OCI-LY7 (cell line): Measurements from ENCODE around the gene CCR5. TPM values are rescaled to one million over a fixed set of nuclear protein-coding genes. Genes with fewer than 3 reads are reported as not detected.
"Not testable (repeated sequence)": the region's sequence is repeated elsewhere in the genome, so short reads cannot be mapped to it uniquely, and the experiment has no call there.

ENCODE experiments used
- BruUV-seq: library from RNA; stranded (reverse); fragments of 400-500 nt; replicated peaks from 2 replicates; lab custom pipeline; 2021; lab: Mats Ljungman, UMichigan
- CTCF ChIA-PET: fragments of 300-600 bp; sonication (Branson Sonifier 250); formaldehyde crosslinking; loops from one replicate; lab custom pipeline; 2022; ENCODE audit warnings: antibody characterized with exemption; ENCODE audit not compliant: unreplicated experiment; lab: Charles Lee
- POLR2A ChIA-PET: fragments of 300-600 bp; sonication (Branson Sonifier 250); formaldehyde crosslinking; loops from one replicate; lab custom pipeline; 2022; ENCODE audit warnings: antibody characterized with exemption; lab: Charles Lee
- DNase-seq: peaks from one replicate; pipeline ENCODE4 v3.0.0-alpha.2; 2015; ENCODE audit warnings: low spot score
- H2AFZ ChIP-seq: fragments of 200-600 bp; sonication (generic), shearing (Covaris generic); 2 replicates; pipeline ENCODE4 v1.6.1; 2014; ENCODE audit warnings: mild to moderate bottlenecking, antibody characterized with exemption, low read length, moderate library complexity
- H3K27ac ChIP-seq: fragments of 200-600 bp; sonication (generic); 2 replicates; pipeline ENCODE4 v1.5.1; 2014; ENCODE audit warnings: mixed run types, low read depth, mild to moderate bottlenecking, moderate library complexity, low read length, inconsistent platforms; ENCODE audit not compliant: poor library complexity, severe bottlenecking
- H3K36me3 ChIP-seq: fragments of 200-600 bp; sonication (generic); 2 replicates; pipeline ENCODE4 v1.6.1; 2014; ENCODE audit warnings: mild to moderate bottlenecking, antibody characterized with exemption, low read length, moderate library complexity, mixed read lengths; ENCODE audit not compliant: insufficient read depth
- H3K4me1 ChIP-seq: fragments of 200-600 bp; sonication (generic); 2 replicates; pipeline ENCODE4 v1.5.1; 2014; ENCODE audit warnings: mild to moderate bottlenecking, low read length; ENCODE audit not compliant: insufficient read depth, poor library complexity, severe bottlenecking
- H3K4me2 ChIP-seq: fragments of 200-600 bp; sonication (generic); 2 replicates; pipeline ENCODE4 v1.6.1; 2014; ENCODE audit warnings: mild to moderate bottlenecking, low read length
- H3K4me3 ChIP-seq: fragments of 200-600 bp; sonication (generic); 2 replicates; pipeline ENCODE4 v1.5.1; 2014; ENCODE audit warnings: mild to moderate bottlenecking, low read depth, low read length; ENCODE audit not compliant: poor library complexity, severe bottlenecking
- H3K79me2 ChIP-seq: fragments of 200-600 bp; sonication (generic); 2 replicates; pipeline ENCODE4 v1.6.1; 2016; ENCODE audit warnings: low read depth, mild to moderate bottlenecking, low read length, moderate library complexity, mixed read lengths; ENCODE audit not compliant: insufficient read depth
- H3K9me2 ChIP-seq: fragments of 200-600 bp; sonication (generic); 2 replicates; pipeline ENCODE4 v1.6.1; 2016; ENCODE audit warnings: mild to moderate bottlenecking, low read length, mixed read lengths; ENCODE audit not compliant: insufficient read depth
- H3K9me3 ChIP-seq: fragments of 200-600 bp; sonication (generic); 2 replicates; pipeline ENCODE4 v1.6.1; 2014; ENCODE audit warnings: mild to moderate bottlenecking, mixed run types, low read length, mixed read lengths
- H4K20me1 ChIP-seq: fragments of 200-600 bp; sonication (generic); 2 replicates; pipeline ENCODE4 v1.6.1; 2014; ENCODE audit warnings: mild to moderate bottlenecking, antibody characterized with exemption, low read length, moderate library complexity, mixed read lengths; ENCODE audit not compliant: insufficient read depth
- EZH2phosphoT487 ChIP-seq: fragments of 200-600 bp; sonication (generic); IDR thresholded peaks from 2 replicates; pipeline ENCODE4 v1.6.1; 2018; ENCODE audit warnings: low read depth, borderline replicate concordance, mild to moderate bottlenecking, mixed run types, antibody characterized with exemption, low read length, moderate library complexity, mixed read lengths
- intact Hi-C: fragments of 100-400 bp; cut with micrococcal nuclease; formaldehyde crosslinking; loops from one replicate; pipeline ENCODE4 v1.10.0; 2022; ENCODE audit not compliant: unreplicated experiment
- total RNA-seq, 2 experiments: library from RNA; depleted of rRNA in 1 of 2; stranded (reverse); fragments of >200 nt in 1 of 2; shearing (Covaris generic) in 1 of 2; gene quantifications; 2 replicates each; pipeline ENCODE4 v1.2.3, GENCODE V29; 2014 to 2022
- TF ChIP-seq, protein P1 (sequence below): fragments of 200-600 bp; sonication (generic); conservative IDR thresholded peaks from 2 replicates; pipeline ENCODE4 v1.5.1; 2014; ENCODE audit warnings: mild to moderate bottlenecking, antibody characterized with exemption, low read length, moderate library complexity, mixed read lengths

CCR5 gene
- total RNA-seq, 2 experiments from 2014 or later, result not detected

- DNase-seq, result no peak
- no TSS peak for BruUV-seq
- Histone ChIP-seq H3K9me3 (no peaks in the 10 kb centered on the region), H3K4me2 (no peak overlapping the region), H3K9me2 (no peaks in the 10 kb centered on the region), H3K27ac (no peak overlapping the region), H2AFZ (no peak overlapping the region), H3K79me2 (no peaks in the 10 kb centered on the region), H4K20me1 (no peaks in the 10 kb centered on the region), H3K36me3 (no peaks in the 10 kb centered on the region), H3K4me1 (peaks cover 8% of the 10 kb centered on the region), H3K4me3 (no peak overlapping the region)
- intact Hi-C loops, result no loop called here
- ChIA-PET CTCF (no interaction called here), POLR2A (interaction anchor here (1.3 kb wide), 1 partner anchor 9 kb away, joined by 3 read pairs; no protein-coding TSS in a partner anchor)
- TF ChIP-seq, protein P1, sequence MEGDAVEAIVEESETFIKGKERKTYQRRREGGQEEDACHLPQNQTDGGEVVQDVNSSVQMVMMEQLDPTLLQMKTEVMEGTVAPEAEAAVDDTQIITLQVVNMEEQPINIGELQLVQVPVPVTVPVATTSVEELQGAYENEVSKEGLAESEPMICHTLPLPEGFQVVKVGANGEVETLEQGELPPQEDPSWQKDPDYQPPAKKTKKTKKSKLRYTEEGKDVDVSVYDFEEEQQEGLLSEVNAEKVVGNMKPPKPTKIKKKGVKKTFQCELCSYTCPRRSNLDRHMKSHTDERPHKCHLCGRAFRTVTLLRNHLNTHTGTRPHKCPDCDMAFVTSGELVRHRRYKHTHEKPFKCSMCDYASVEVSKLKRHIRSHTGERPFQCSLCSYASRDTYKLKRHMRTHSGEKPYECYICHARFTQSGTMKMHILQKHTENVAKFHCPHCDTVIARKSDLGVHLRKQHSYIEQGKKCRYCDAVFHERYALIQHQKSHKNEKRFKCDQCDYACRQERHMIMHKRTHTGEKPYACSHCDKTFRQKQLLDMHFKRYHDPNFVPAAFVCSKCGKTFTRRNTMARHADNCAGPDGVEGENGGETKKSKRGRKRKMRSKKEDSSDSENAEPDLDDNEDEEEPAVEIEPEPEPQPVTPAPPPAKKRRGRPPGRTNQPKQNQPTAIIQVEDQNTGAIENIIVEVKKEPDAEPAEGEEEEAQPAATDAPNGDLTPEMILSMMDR, result no peak
- no peak for TF ChIP-seq EZH2phosphoT487
Observed at GRCh38 chr3:46324036-46324435, 46.7 kb upstream of the CCR5 start.

DNA sequence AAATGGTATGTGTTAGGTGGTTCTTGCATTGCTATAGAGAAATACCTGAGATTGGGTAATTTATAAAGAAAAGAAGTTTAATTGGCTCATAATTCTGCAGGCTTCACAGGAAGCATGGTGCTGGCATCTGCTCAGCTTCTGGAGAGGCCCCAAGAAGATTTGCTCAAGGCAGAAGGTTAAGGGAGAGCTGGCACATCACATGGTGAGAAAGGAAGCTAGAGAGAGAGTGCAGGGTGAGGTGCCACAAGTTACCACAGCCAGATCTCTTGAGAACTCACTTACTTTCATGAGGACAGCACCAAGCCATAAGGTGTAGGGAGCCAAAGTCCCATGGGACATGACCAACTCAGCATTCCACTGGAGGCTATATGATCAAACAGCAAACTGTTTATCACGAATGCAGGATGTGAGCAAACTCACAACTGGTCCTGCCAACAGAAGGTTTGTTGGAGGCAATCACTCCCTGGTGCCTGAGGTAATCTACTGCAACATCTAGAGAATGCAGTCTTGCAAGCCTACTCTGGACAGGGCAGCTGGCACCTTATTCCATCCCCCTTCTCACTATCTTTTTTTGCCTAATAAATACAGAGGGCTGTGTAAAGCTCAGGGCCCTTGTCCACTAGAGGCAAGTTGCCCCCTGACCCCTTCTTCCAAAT lies 45.0 kb upstream of the CCR5 start:
- no peak overlapping the region for H3K4me2 ChIP-seq
- no peak overlapping the region for H2AFZ ChIP-seq
- H3K79me2 ChIP-seq, result no peaks in the 10 kb centered on the region
- H3K4me1 ChIP-seq, result peaks cover 8% of the 10 kb centered on the region
- DNase-seq, result no peak
- no peak overlapping the region for H3K27ac ChIP-seq
- no peak for TF ChIP-seq EZH2phosphoT487
- intact Hi-C loops, result no loop called here
- no peaks in the 10 kb centered on the region for H3K36me3 ChIP-seq
- POLR2A ChIA-PET, result no interaction called here
- H4K20me1 ChIP-seq, result no peaks in the 10 kb centered on the region
- H3K9me3 ChIP-seq, result no peaks in the 10 kb centered on the region
- CTCF ChIA-PET, result no interaction called here
- BruUV-seq, result no TSS peak
- no peaks in the 10 kb centered on the region for H3K9me2 ChIP-seq
- H3K4me3 ChIP-seq, result no peak overlapping the region

DNA sequence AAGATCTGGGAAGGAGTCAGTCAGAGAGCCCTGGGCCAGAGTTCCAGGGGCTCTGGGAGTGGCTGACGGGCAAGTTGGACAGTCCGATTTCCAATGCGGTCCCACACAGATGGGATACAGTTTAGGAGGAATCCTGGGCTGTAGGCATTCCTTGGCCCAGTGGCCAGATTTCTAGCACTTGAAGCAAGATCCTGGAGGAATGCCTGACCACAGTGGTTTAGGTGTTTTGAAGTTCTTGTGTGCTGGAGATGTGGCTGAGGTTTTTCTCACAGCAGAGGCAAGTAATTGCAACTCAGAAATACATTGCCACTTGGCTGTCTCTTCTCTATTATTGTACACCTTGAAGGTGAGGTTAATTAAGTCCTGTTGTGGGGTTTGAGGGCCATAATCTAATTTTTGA lies 40.1 kb upstream of the CCR5 start:
- H4K20me1 ChIP-seq, H3K4me3 ChIP-seq, H3K4me1 ChIP-seq, H3K9me2 ChIP-seq, BruUV-seq, H3K4me2 ChIP-seq, H3K79me2 ChIP-seq, DNase-seq, CTCF ChIA-PET, H3K36me3 ChIP-seq, POLR2A ChIA-PET, intact Hi-C loops, H3K9me3 ChIP-seq, H3K27ac ChIP-seq, H2AFZ ChIP-seq: not testable (repeated sequence)
